ENCODE results near the gene BTBD8.

BTBD8 gene

DNA sequence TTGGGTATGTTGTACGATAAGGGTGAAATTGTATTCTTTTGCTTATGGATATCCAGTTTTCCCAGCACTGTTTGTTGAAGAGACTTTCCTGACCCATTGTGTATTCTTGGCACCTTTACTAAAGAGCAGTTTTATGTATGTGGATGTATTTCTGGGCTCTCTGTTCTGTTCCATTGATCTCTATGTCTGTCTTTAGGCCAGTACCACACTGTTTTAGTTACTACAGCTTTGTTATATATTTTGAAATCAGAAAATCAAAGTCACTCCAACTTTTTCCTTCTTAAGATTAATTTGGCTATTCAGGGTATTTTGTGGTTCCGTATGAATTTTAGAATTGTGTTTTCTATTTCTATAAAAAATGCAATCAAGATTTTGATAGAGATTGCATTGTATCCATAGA is 74.8 kb downstream of the BTBD8 start:
- Histone ChIP-seq H4K91ac (ENCODE audit: low read length) (no peak overlapping the region), H2AFZ (ENCODE audit: low read depth, low read length) (no peak overlapping the region), H3K4me3 (ENCODE audit: insufficient read depth in 1 of 2, low read depth in 1 of 2, low read length in 2 of 2) (no peak overlapping the region), H4K8ac (ENCODE audit: low read length) (no peak overlapping the region), H3K9me3 (ENCODE audit: control insufficient read depth, low read length) (peaks cover 47% of the 10 kb centered on the region), H3K23ac (ENCODE audit: low read length in 2 of 2) (no peak overlapping the region), H3K27ac (ENCODE audit: low read length, poor library complexity, severe bottlenecking) (no peak overlapping the region), H3K36me3 (ENCODE audit: control insufficient read depth in 1 of 2, insufficient read depth in 2 of 2, low read depth in 1 of 2, low read length in 2 of 2) (peaks cover 0 to 12% of the 10 kb centered on the region in 2 experiments), H2BK12ac (ENCODE audit: low read length in 2 of 2) (no peak overlapping the region), H2BK5ac (ENCODE audit: low read depth, low read length, poor library complexity, severe bottlenecking) (no peak overlapping the region), H3K9ac (ENCODE audit: low read length) (no peak overlapping the region), H3K14ac (ENCODE audit: low read length in 2 of 2) (no peak overlapping the region), H3K4me1 (ENCODE audit: control insufficient read depth, insufficient read depth, low read depth, low read length) (no peaks in the 10 kb centered on the region), H2BK120ac (ENCODE audit: low read depth, low read length) (no peak overlapping the region), H3K79me1 (replicated peaks; ENCODE audit: low read length, poor library complexity, severe bottlenecking) (no peaks in the 10 kb centered on the region), H3K4me2 (ENCODE audit: low read length, poor library complexity, severe bottlenecking) (no peak overlapping the region), H3K18ac (ENCODE audit: low read depth in 1 of 2, low read length in 2 of 2) (no peak overlapping the region), H2BK15ac (ENCODE audit: low read depth, poor library complexity, severe bottlenecking) (no peak overlapping the region), H3K4ac (ENCODE audit: low read depth in 1 of 2, low read length in 2 of 2) (no peak overlapping the region), H3K27me3 (ENCODE audit: control insufficient read depth in 1 of 2, insufficient read depth in 1 of 2, low read length in 2 of 2) (no peaks in the 10 kb centered on the region), H2AK5ac (ENCODE audit: low read length, severe bottlenecking) (no peak overlapping the region)
- DNase-seq: no peak
- WGBS: 100% methylated on average over 1 of the region's 2 CpGs

DNA sequence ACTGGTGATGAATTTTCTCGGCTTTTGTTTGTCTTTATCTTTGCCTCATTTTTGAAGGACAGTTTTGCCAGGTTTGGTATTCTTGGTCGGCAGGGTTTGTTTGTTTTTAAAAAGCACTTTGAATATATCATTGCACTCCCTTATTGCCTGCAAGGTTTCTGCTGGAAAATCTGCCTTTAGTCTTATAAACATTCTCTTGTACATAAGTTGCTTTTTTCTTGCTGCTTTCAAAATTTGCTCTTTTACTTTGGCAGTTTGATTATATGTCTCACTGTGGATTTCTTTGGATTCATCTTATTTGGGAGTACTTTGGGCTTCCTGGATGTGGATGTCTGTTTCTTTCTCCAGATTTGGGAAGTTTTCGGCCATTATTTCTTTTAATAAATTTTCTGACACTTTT is 79.4 kb downstream of the BTBD8 start:
- no peak overlapping the region for H3K23ac ChIP-seq (ENCODE audit: low read length in 2 of 2)

DNA sequence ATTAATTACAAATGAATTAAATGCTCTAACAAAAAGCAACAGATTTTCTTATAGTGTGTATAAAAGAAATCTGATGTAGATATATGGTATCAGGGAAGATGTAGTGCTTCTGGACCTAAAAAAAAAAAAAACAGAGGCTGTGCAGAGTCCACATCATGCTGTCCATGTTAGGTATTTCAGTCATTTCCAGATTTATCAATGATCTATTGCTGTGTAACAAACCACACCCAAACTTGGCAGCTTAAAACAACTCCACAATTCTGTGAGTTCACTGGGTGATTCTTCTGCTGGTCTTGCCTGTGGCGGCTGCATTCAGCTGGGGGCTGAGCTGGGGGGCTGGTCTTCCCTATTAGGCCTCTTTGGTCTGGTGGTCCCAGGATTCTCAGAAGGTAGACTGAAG is 85.2 kb downstream of the BTBD8 start:
- Histone ChIP-seq H3K4me1 (ENCODE audit: control insufficient read depth, insufficient read depth, low read depth, low read length) (no peaks in the 10 kb centered on the region), H3K23ac (ENCODE audit: low read length in 2 of 2) (no peak overlapping the region), H2AK5ac (ENCODE audit: low read length, severe bottlenecking) (no peak overlapping the region), H3K36me3 (ENCODE audit: control insufficient read depth in 1 of 2, insufficient read depth in 2 of 2, low read depth in 1 of 2, low read length in 2 of 2) (peaks cover 3% of the 10 kb centered on the region in 2 experiments), H3K14ac (ENCODE audit: low read length in 2 of 2) (no peak overlapping the region), H2BK12ac (ENCODE audit: low read length in 2 of 2) (no peak overlapping the region), H3K4me3 (ENCODE audit: insufficient read depth in 1 of 2, low read depth in 1 of 2, low read length in 2 of 2) (no peak overlapping the region), H2AFZ (ENCODE audit: low read depth, low read length) (no peak overlapping the region), H3K18ac (ENCODE audit: low read depth in 1 of 2, low read length in 2 of 2) (no peak overlapping the region), H4K8ac (ENCODE audit: low read length) (no peak overlapping the region), H4K91ac (ENCODE audit: low read length) (no peak overlapping the region), H2BK120ac (ENCODE audit: low read depth, low read length) (no peak overlapping the region), H3K27ac (ENCODE audit: low read length, poor library complexity, severe bottlenecking) (no peak overlapping the region), H3K9me3 (ENCODE audit: control insufficient read depth, low read length) (peaks cover 12% of the 10 kb centered on the region), H3K9ac (ENCODE audit: low read length) (no peak overlapping the region), H2BK15ac (ENCODE audit: low read depth, poor library complexity, severe bottlenecking) (no peak overlapping the region), H3K27me3 (ENCODE audit: control insufficient read depth in 1 of 2, insufficient read depth in 1 of 2, low read length in 2 of 2) (no peaks in the 10 kb centered on the region), H3K79me1 (replicated peaks; ENCODE audit: low read length, poor library complexity, severe bottlenecking) (no peaks in the 10 kb centered on the region), H3K4me2 (ENCODE audit: low read length, poor library complexity, severe bottlenecking) (no peak overlapping the region), H3K4ac (ENCODE audit: low read depth in 1 of 2, low read length in 2 of 2) (no peak overlapping the region), H2BK5ac (ENCODE audit: low read depth, low read length, poor library complexity, severe bottlenecking) (no peak overlapping the region)
- no peak for DNase-seq
- 100% methylated on average over 1 of the region's 1 CpG for WGBS

More for the DNA sequence above, 79.4 kb downstream of the BTBD8 start:
- Histone ChIP-seq H2BK5ac (ENCODE audit: low read depth, low read length, poor library complexity, severe bottlenecking) (no peak overlapping the region), H2BK15ac (ENCODE audit: low read depth, poor library complexity, severe bottlenecking) (no peak overlapping the region), H3K27ac (ENCODE audit: low read length, poor library complexity, severe bottlenecking) (no peak overlapping the region), H3K4me3 (ENCODE audit: insufficient read depth in 1 of 2, low read depth in 1 of 2, low read length in 2 of 2) (no peak overlapping the region), H2AK5ac (ENCODE audit: low read length, severe bottlenecking) (no peak overlapping the region), H2BK12ac (ENCODE audit: low read length in 2 of 2) (no peak overlapping the region), H3K4me2 (ENCODE audit: low read length, poor library complexity, severe bottlenecking) (no peak overlapping the region), H2AFZ (ENCODE audit: low read depth, low read length) (no peak overlapping the region), H3K9me3 (ENCODE audit: control insufficient read depth, low read length) (peaks cover 56% of the 10 kb centered on the region), H2BK120ac (ENCODE audit: low read depth, low read length) (no peak overlapping the region), H4K91ac (ENCODE audit: low read length) (no peak overlapping the region), H3K9ac (ENCODE audit: low read length) (no peak overlapping the region), H3K27me3 (ENCODE audit: control insufficient read depth in 1 of 2, insufficient read depth in 1 of 2, low read length in 2 of 2) (no peaks in the 10 kb centered on the region), H3K36me3 (ENCODE audit: control insufficient read depth in 1 of 2, insufficient read depth in 2 of 2, low read depth in 1 of 2, low read length in 2 of 2) (peaks cover 3% of the 10 kb centered on the region in 2 experiments), H3K4ac (ENCODE audit: low read depth in 1 of 2, low read length in 2 of 2) (no peak overlapping the region), H4K8ac (ENCODE audit: low read length) (no peak overlapping the region), H3K14ac (ENCODE audit: low read length in 2 of 2) (no peak overlapping the region), H3K18ac (ENCODE audit: low read depth in 1 of 2, low read length in 2 of 2) (no peak overlapping the region), H3K79me1 (replicated peaks; ENCODE audit: low read length, poor library complexity, severe bottlenecking) (no peaks in the 10 kb centered on the region), H3K4me1 (ENCODE audit: control insufficient read depth, insufficient read depth, low read depth, low read length) (no peaks in the 10 kb centered on the region)
- 89% methylated on average over 2 of the region's 3 CpGs for WGBS
- no peak for DNase-seq

DNA sequence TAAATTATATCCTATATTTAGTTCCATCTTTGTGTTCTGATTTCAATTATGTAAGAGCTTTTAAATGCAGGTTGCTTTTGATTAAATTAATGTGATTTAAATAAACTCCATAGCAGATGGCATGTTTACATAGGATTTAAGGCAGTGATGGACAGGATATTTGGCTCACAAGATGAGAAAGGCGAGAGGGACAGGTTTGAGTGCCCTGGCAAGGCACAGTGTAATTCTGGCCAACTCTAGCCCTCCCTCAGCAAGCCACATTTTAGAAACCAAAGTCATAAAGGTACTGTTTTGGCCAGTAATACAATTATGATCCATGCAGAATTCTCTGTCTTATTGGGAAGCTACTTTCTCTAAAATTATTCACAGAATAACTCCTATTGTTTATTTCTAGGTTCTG is 87.0 kb downstream of the BTBD8 start:
- Histone ChIP-seq H2AK5ac (ENCODE audit: low read length, severe bottlenecking) (no peak overlapping the region), H2AFZ (ENCODE audit: low read depth, low read length) (no peak overlapping the region), H4K8ac (ENCODE audit: low read length) (no peak overlapping the region), H3K4me1 (ENCODE audit: control insufficient read depth, insufficient read depth, low read depth, low read length) (no peaks in the 10 kb centered on the region), H3K23ac (ENCODE audit: low read length in 2 of 2) (no peak overlapping the region), H3K9me3 (ENCODE audit: control insufficient read depth, low read length) (peaks cover 2% of the 10 kb centered on the region), H2BK12ac (ENCODE audit: low read length in 2 of 2) (no peak overlapping the region), H3K4me2 (ENCODE audit: low read length, poor library complexity, severe bottlenecking) (no peak overlapping the region), H2BK15ac (ENCODE audit: low read depth, poor library complexity, severe bottlenecking) (no peak overlapping the region), H2BK120ac (ENCODE audit: low read depth, low read length) (no peak overlapping the region), H3K14ac (ENCODE audit: low read length in 2 of 2) (no peak overlapping the region), H3K79me1 (replicated peaks; ENCODE audit: low read length, poor library complexity, severe bottlenecking) (no peaks in the 10 kb centered on the region), H3K36me3 (ENCODE audit: control insufficient read depth in 1 of 2, insufficient read depth in 2 of 2, low read depth in 1 of 2, low read length in 2 of 2) (peaks cover under 1 to 3% of the 10 kb centered on the region in 2 experiments), H3K18ac (ENCODE audit: low read depth in 1 of 2, low read length in 2 of 2) (no peak overlapping the region), H3K9ac (ENCODE audit: low read length) (no peak overlapping the region), H3K4ac (ENCODE audit: low read depth in 1 of 2, low read length in 2 of 2) (no peak overlapping the region), H4K91ac (ENCODE audit: low read length) (no peak overlapping the region), H3K27me3 (ENCODE audit: control insufficient read depth in 1 of 2, insufficient read depth in 1 of 2, low read length in 2 of 2) (no peaks in the 10 kb centered on the region), H3K4me3 (ENCODE audit: insufficient read depth in 1 of 2, low read depth in 1 of 2, low read length in 2 of 2) (no peak overlapping the region), H2BK5ac (ENCODE audit: low read depth, low read length, poor library complexity, severe bottlenecking) (no peak overlapping the region), H3K27ac (ENCODE audit: low read length, poor library complexity, severe bottlenecking) (no peak overlapping the region)
- DNase-seq: no peak
- WGBS: 100% methylated on average over 1 of the region's 1 CpG

Measured in mesenchymal stem cell (in vitro differentiated cells and primary cell).